HepG2 (cell line): ENCODE results near the gene RSAD2. TPM values are rescaled to one million over a fixed set of nuclear protein-coding genes. Genes with fewer than 3 reads are reported as not detected.

ENCODE experiments used
- FOXK1 ChIP-seq: sonication (generic); formaldehyde crosslinking; IDR thresholded peaks from 2 replicates; pipeline ENCODE4 v1.4.0; 2020; ENCODE audit warnings: low read depth, missing genetic modification reagents, borderline replicate concordance
- FOXO4 ChIP-seq: sonication (generic); formaldehyde crosslinking; conservative IDR thresholded peaks from 2 replicates; pipeline ENCODE4 v1.8.1; 2023; ENCODE audit warnings: missing genetic modification reagents
- FOXP1 ChIP-seq, 2 experiments: fragments of 450-650 bp in 1 of 2; IDR thresholded peaks; 2 replicates each; pipeline ENCODE4 v1.6.1; 2017 to 2018; ENCODE audit warnings: antibody characterized with exemption in 1 of 2
- HIC2 ChIP-seq: sonication (generic); formaldehyde crosslinking; IDR thresholded peaks from 2 replicates; pipeline ENCODE4 v1.9.0; 2022; ENCODE audit warnings: low read depth, missing genetic modification reagents
- HNF4A ChIP-seq: sonication (generic); formaldehyde crosslinking; IDR thresholded peaks from 2 replicates; pipeline ENCODE4 v1.4.0; 2020; ENCODE audit warnings: missing genetic modification reagents
- IKZF1 ChIP-seq: fragments of 450-650 bp; IDR thresholded peaks from 2 replicates; pipeline ENCODE4 v1.7.1; 2016
- KLF6 ChIP-seq: IDR thresholded peaks from 2 replicates; pipeline ENCODE4 v1.8.0; 2016; ENCODE audit warnings: missing biosample characterization, missing genetic modification reagents
- MAFG ChIP-seq: sonication (generic); formaldehyde crosslinking; IDR thresholded peaks from 2 replicates; pipeline ENCODE4 v1.5.1; 2020; ENCODE audit warnings: mild to moderate bottlenecking, missing genetic modification reagents
- NR2F2 ChIP-seq: IDR thresholded peaks from 2 replicates; pipeline ENCODE4 v1.6.1; 2012; ENCODE audit warnings: low read depth, inconsistent platforms, borderline replicate concordance
- ONECUT2 ChIP-seq: sonication (generic); formaldehyde crosslinking; IDR thresholded peaks from 2 replicates; pipeline ENCODE4 v1.4.0; 2020; ENCODE audit warnings: missing genetic modification reagents
- PAF1 ChIP-seq: IDR thresholded peaks from 2 replicates; pipeline ENCODE4 v1.6.1; 2016; ENCODE audit warnings: missing genetic modification reagents, missing compliant biosample characterization
- PHB2 ChIP-seq: fragments of 450-650 bp; IDR thresholded peaks from 2 replicates; pipeline ENCODE4 v1.6.1; 2018; ENCODE audit not compliant: partially characterized antibody
- REL ChIP-seq: sonication (generic); formaldehyde crosslinking; conservative IDR thresholded peaks from 2 replicates; pipeline ENCODE4 v1.8.0; 2022; ENCODE audit warnings: mild to moderate bottlenecking, missing genetic modification reagents, moderate library complexity
- RXRB ChIP-seq: IDR thresholded peaks from 2 replicates; pipeline ENCODE4 v1.6.1; 2016; ENCODE audit warnings: borderline replicate concordance, missing genetic modification reagents, missing compliant biosample characterization
- SMC3 ChIP-seq: IDR thresholded peaks from 2 replicates; pipeline ENCODE4 v1.6.1; 2011; ENCODE audit warnings: low read length, improper control_type of control experiment
- SNAI1 ChIP-seq: sonication (generic); formaldehyde crosslinking; IDR thresholded peaks from 2 replicates; pipeline ENCODE4 v1.5.0; 2020; ENCODE audit warnings: mild to moderate bottlenecking, missing genetic modification reagents, borderline replicate concordance
- TEAD3 ChIP-seq: optimal IDR thresholded peaks from 2 replicates; pipeline ENCODE3; 2016; ENCODE audit warnings: borderline replicate concordance
- U2AF1 ChIP-seq: fragments of 200-400 bp; formaldehyde crosslinking; optimal IDR thresholded peaks from 2 replicates; pipeline ENCODE3; 2017; ENCODE audit warnings: mild to moderate bottlenecking, low read depth, low read length
- ZNF251 ChIP-seq: sonication (generic); formaldehyde crosslinking; IDR thresholded peaks from 2 replicates; pipeline ENCODE4 v1.9.0; 2021; ENCODE audit warnings: mild to moderate bottlenecking, missing genetic modification reagents
- ZNF276 ChIP-seq: sonication (generic); formaldehyde crosslinking; IDR thresholded peaks from 2 replicates; pipeline ENCODE4 v1.4.0; 2020; ENCODE audit warnings: mild to moderate bottlenecking, low read depth, missing genetic modification reagents
- ZNF382 ChIP-seq: sonication (generic); formaldehyde crosslinking; IDR thresholded peaks from 2 replicates; pipeline ENCODE4 v1.5.0; 2020; ENCODE audit warnings: missing genetic modification reagents, mild to moderate bottlenecking, borderline replicate concordance
- ZNF432 ChIP-seq: sonication (generic); formaldehyde crosslinking; IDR thresholded peaks from 2 replicates; pipeline ENCODE4 v1.5.0; 2020; ENCODE audit warnings: missing genetic modification reagents, mild to moderate bottlenecking, borderline replicate concordance
- ZNF510 ChIP-seq: sonication (generic); formaldehyde crosslinking; IDR thresholded peaks from 2 replicates; pipeline ENCODE4 v1.4.0; 2020; ENCODE audit warnings: low read depth, mild to moderate bottlenecking, missing genetic modification reagents
- ZNF572 ChIP-seq: sonication (generic); formaldehyde crosslinking; IDR thresholded peaks from 2 replicates; pipeline ENCODE4 v1.5.1; 2020; ENCODE audit warnings: mild to moderate bottlenecking, missing genetic modification reagents
- ZNF75D ChIP-seq: sonication (generic); formaldehyde crosslinking; IDR thresholded peaks from 2 replicates; pipeline ENCODE4 v1.8.1; 2023; ENCODE audit warnings: missing genetic modification reagents, mild to moderate bottlenecking, borderline replicate concordance
- ZNF775 ChIP-seq: sonication (generic); formaldehyde crosslinking; IDR thresholded peaks from 2 replicates; pipeline ENCODE4 v1.4.0; 2020; ENCODE audit warnings: missing genetic modification reagents, mild to moderate bottlenecking, moderate library complexity, borderline replicate concordance
- polyA plus RNA-seq, 8 experiments: library from polyadenylated mRNA; depleted of rRNA in 3 of 8; stranded (reverse) in 7 of 8; unstranded in 1 of 8; fragments of >200 nt; fragmentation: Illumina TruSeq in 4 of 8; extraction: Trizol in 4 of 8; gene quantifications; 2 replicates each; pipeline versions ENCODE4 v1.2.1 to v1.2.3, GENCODE V29; 2011 to 2016; ENCODE audit warnings: low read depth in 4 of 8, missing spikeins in 1 of 8, mixed read lengths in 1 of 8; ENCODE audit not compliant: insufficient read depth in 1 of 8
- total RNA-seq, 5 experiments: library from RNA; depleted of rRNA; stranded (reverse); fragments of >200 nt; fragmentation: Illumina TruSeq; extraction: Trizol; gene quantifications; 2 replicates each; pipeline ENCODE4 v1.2.3, GENCODE V29; 2016; ENCODE audit warnings: low read depth in 1 of 5
- TF ChIP-seq, protein P1 (sequence below): sonication (generic); formaldehyde crosslinking; IDR thresholded peaks from 2 replicates; pipeline ENCODE4 v1.4.0; 2020; ENCODE audit warnings: missing genetic modification reagents

The RSAD2 gene
- total and polyA plus RNA-seq, 2 of the 13 experiments (the other 11 are each of a cell fraction or from before 2014, with no cell fraction given) = 0.11 TPM; not detected in 1

GRCh38 chr2:6917071-6917760 lies 39.6 kb downstream of the RSAD2 start, which contains the start of gene RNF144A (continued):
- TF ChIP-seq HIC2 (CRISPR knock-in tag) (no peak), ONECUT2 (CRISPR knock-in tag) (no peak), NR2F2 (no peak), ZNF251 (CRISPR knock-in tag) (no peak), ZNF572 (CRISPR knock-in tag) (no peak), REL (CRISPR knock-in tag) (no peak), ZNF382 (no peak), TEAD3 (CRISPR knock-in tag) (no peak), PAF1 (CRISPR knock-in tag) (no peak), ZNF276 (CRISPR knock-in tag) (no peak), HNF4A (CRISPR knock-in tag) (no peak), SMC3 (no peak), U2AF1 (no peak), ZNF775 (CRISPR knock-in tag) (no peak), IKZF1 (no peak), FOXP1 (IDR thresholded peaks at IDR 0.05) (no peak), FOXP1 (CRISPR knock-in tag; IDR thresholded peaks at IDR 0.05) (no peak), MAFG (CRISPR knock-in tag) (no peak), FOXO4 (CRISPR knock-in tag) (no peak), KLF6 (CRISPR knock-in tag) (no peak), ZNF510 (CRISPR knock-in tag) (no peak), FOXK1 (no peak), PHB2 (no peak), RXRB (no peak), ZNF75D (no peak), SNAI1 (CRISPR knock-in tag) (no peak), ZNF432 (CRISPR knock-in tag) (no peak)
- TF ChIP-seq, protein P1, sequence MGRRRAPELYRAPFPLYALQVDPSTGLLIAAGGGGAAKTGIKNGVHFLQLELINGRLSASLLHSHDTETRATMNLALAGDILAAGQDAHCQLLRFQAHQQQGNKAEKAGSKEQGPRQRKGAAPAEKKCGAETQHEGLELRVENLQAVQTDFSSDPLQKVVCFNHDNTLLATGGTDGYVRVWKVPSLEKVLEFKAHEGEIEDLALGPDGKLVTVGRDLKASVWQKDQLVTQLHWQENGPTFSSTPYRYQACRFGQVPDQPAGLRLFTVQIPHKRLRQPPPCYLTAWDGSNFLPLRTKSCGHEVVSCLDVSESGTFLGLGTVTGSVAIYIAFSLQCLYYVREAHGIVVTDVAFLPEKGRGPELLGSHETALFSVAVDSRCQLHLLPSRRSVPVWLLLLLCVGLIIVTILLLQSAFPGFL (CRISPR knock-in tag) = no peak
